Keratinocyte (primary cell): ENCODE measurements around the gene CHML. TPM values are rescaled to one million over a fixed set of nuclear protein-coding genes. Genes with fewer than 3 reads are reported as not detected.
A peak's percentile ranks its signal among the peaks of the same experiment; 100 is the strongest.

ENCODE experiments used
- DNase-seq: peaks from one replicate; pipeline ENCODE4 v3.0.0-alpha.2; 2011; ENCODE audit warnings: low read depth, missing footprints, low spot score
- FAIRE-seq: peaks from 2 replicates; lab custom pipeline; 2011; peaks lifted over from hg19 to GRCh38; lab: Jason Lieb, UNC
- H2AFZ ChIP-seq: 2 replicates; pipeline ENCODE4 v1.6.0; 2012; ENCODE audit warnings: low read length, control low read depth, inconsistent platforms; ENCODE audit not compliant: control insufficient read depth
- H3K27ac ChIP-seq: 2 replicates; pipeline ENCODE4 v1.5.1; 2011; ENCODE audit warnings: low read length; ENCODE audit not compliant: control insufficient read depth, insufficient read depth
- H3K27me3 ChIP-seq: 3 replicates; pipeline ENCODE4 v1.6.0; 2011; ENCODE audit warnings: low read length; ENCODE audit not compliant: control insufficient read depth, insufficient read depth; ENCODE audit errors: extremely low read depth
- H3K36me3 ChIP-seq, 2 experiments: 2 replicates in 1 of 2; 3 replicates in 1 of 2; pipeline ENCODE4 v1.5.1; 2011; ENCODE audit warnings: low read length in 2 of 2, mild to moderate bottlenecking in 1 of 2; ENCODE audit not compliant: control insufficient read depth in 2 of 2, insufficient read depth in 2 of 2; ENCODE audit errors: extremely low read depth in 1 of 2
- H3K4me1 ChIP-seq: 3 replicates; pipeline ENCODE4 v1.5.1; 2011; ENCODE audit warnings: low read length; ENCODE audit not compliant: control insufficient read depth, insufficient read depth; ENCODE audit errors: extremely low read depth
- H3K4me2 ChIP-seq: 3 replicates; pipeline ENCODE4 v1.6.0; 2011; ENCODE audit warnings: low read depth, low read length; ENCODE audit not compliant: control insufficient read depth, insufficient read depth; ENCODE audit errors: extremely low read depth
- H3K4me3 ChIP-seq, 3 experiments: fragments of 200-600 bp in 1 of 3; sonication (generic) in 1 of 3; 2 replicates in 2 of 3; 3 replicates in 1 of 3; pipeline ENCODE4 v1.5.1; 2011 to 2016; ENCODE audit warnings: low read length in 3 of 3, mild to moderate bottlenecking in 3 of 3, control low read depth in 2 of 3, inconsistent platforms in 1 of 3, low read depth in 1 of 3, mixed read lengths in 1 of 3, mixed run types in 1 of 3, moderate library complexity in 1 of 3; ENCODE audit not compliant: control insufficient read depth in 2 of 3, insufficient read depth in 2 of 3; ENCODE audit errors: extremely low read depth in 1 of 3
- H3K79me2 ChIP-seq: 2 replicates; pipeline ENCODE4 v1.6.0; 2012; ENCODE audit warnings: low read length; ENCODE audit not compliant: control insufficient read depth, insufficient read depth
- H3K9ac ChIP-seq: 3 replicates; pipeline ENCODE4 v1.6.0; 2011; ENCODE audit warnings: low read length; ENCODE audit not compliant: control insufficient read depth, insufficient read depth; ENCODE audit errors: extremely low read depth
- H3K9me1 ChIP-seq: 3 replicates; pipeline ENCODE4 v1.6.0; 2011; ENCODE audit warnings: low read length; ENCODE audit not compliant: control insufficient read depth, insufficient read depth; ENCODE audit errors: extremely low read depth
- H3K9me3 ChIP-seq: 2 replicates; pipeline ENCODE4 v1.5.1; 2012; ENCODE audit warnings: low read depth, low read length; ENCODE audit not compliant: control insufficient read depth
- H4K20me1 ChIP-seq: 3 replicates; pipeline ENCODE4 v1.6.0; 2011; ENCODE audit warnings: low read length; ENCODE audit not compliant: control insufficient read depth, insufficient read depth; ENCODE audit errors: extremely low read depth
- EZH2 ChIP-seq: IDR thresholded peaks from one replicate; pipeline ENCODE4 v1.6.1; 2012; ENCODE audit warnings: inconsistent platforms, mild to moderate bottlenecking, low read length, moderate library complexity
- dilution Hi-C: fragments of 300-500 bp; cut with MboI; formaldehyde crosslinking; loops from one replicate; pipeline ENCODE4 v1.7.0; 2020; ENCODE audit warnings: low sequenced_read_pairs; ENCODE audit not compliant: extremely low pct_ligation_motif_present
- polyA plus RNA-seq, 5 experiments: library from polyadenylated mRNA; depleted of rRNA in 3 of 5; stranded (reverse) in 3 of 5; stranded (forward) in 1 of 5; unstranded in 1 of 5; fragments of >200 nt; gene quantifications; 1 replicate in 1 of 5; 2 replicates in 3 of 5; 3 replicates in 1 of 5; pipeline versions ENCODE4 v1.2.1 to v1.2.3, GENCODE V29; 2011 to 2012; ENCODE audit warnings: missing spikeins in 2 of 5, low read depth in 1 of 5, low replicate concordance in 1 of 5
- TF ChIP-seq, protein P1 (sequence below), 3 experiments: IDR thresholded peaks in 1 of 3; conservative IDR thresholded peaks in 1 of 3; optimal IDR thresholded peaks in 1 of 3; 2 replicates in 2 of 3; 3 replicates in 1 of 3; pipeline versions ENCODE3 to v1.5.1; 2011; ENCODE audit warnings: low read length in 3 of 3, mild to moderate bottlenecking in 3 of 3, moderate library complexity in 2 of 3, control low read depth in 1 of 3, inconsistent platforms in 1 of 3; ENCODE audit not compliant: insufficient read depth in 2 of 3; ENCODE audit errors: extremely low read depth in 1 of 3

Gene CHML
- polyA plus RNA-seq, 1 donor (not counting 4 experiments of a cell fraction or from before 2014, with no cell fraction given) = 8.3 TPM

DNA sequence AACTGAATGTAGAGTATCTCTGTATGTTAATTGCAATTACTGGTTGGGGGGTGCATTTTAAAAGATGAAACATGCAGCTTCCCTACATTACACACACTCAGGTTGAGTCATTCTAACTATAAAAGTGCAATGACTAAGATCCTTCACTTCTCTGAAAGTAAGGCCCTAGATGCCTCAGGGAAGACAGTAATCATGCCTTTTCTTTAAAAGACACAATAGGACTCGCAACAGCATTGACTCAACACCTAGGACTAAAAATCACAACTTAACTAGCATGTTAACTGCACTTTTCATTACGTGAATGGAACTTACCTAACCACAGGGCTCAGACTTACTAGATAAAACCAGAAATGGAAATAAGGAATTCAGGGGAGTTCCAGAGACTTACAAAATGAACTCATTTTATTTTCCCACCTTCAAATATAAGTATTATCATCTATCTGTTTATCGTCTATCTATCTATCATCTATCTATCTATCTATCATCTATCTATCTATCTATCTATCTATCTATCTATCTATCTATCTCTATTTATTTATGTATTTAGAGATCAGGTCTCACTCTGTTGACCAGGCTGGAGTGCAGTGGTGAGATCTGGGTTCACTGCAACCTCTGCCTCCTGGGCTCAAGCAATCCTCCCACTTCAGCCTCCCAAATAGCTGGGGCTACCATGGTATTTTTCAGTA is 47.8 kb downstream of the CHML start:
- H3K9ac ChIP-seq = peak overlapping the region; percentile 75
- no peaks in the 10 kb centered on the region for H3K27me3 ChIP-seq
- H3K4me2 ChIP-seq = peak overlapping the region; percentile 53
- peaks cover 3 to 5% of the 10 kb centered on the region in 2 experiments for H3K36me3 ChIP-seq
- H3K79me2 ChIP-seq = no peaks in the 10 kb centered on the region
- H3K9me1 ChIP-seq = no peaks in the 10 kb centered on the region
- H3K27ac ChIP-seq = peak overlapping the region; percentile 97
- TF ChIP-seq EZH2 = no peak
- TF ChIP-seq, protein P1, sequence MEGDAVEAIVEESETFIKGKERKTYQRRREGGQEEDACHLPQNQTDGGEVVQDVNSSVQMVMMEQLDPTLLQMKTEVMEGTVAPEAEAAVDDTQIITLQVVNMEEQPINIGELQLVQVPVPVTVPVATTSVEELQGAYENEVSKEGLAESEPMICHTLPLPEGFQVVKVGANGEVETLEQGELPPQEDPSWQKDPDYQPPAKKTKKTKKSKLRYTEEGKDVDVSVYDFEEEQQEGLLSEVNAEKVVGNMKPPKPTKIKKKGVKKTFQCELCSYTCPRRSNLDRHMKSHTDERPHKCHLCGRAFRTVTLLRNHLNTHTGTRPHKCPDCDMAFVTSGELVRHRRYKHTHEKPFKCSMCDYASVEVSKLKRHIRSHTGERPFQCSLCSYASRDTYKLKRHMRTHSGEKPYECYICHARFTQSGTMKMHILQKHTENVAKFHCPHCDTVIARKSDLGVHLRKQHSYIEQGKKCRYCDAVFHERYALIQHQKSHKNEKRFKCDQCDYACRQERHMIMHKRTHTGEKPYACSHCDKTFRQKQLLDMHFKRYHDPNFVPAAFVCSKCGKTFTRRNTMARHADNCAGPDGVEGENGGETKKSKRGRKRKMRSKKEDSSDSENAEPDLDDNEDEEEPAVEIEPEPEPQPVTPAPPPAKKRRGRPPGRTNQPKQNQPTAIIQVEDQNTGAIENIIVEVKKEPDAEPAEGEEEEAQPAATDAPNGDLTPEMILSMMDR (optimal IDR thresholded peaks at IDR 0.05 in 1 of 3, IDR thresholded peaks at IDR 0.05 in 1 of 3, conservative IDR thresholded peaks at IDR 0.05 in 1 of 3; ENCODE audit: extremely low read depth in 1 of 3, insufficient read depth in 2 of 3, low read length in 3 of 3) = no peak
- H3K4me3 ChIP-seq = no peak overlapping the region
- dilution Hi-C loops = no loop called here
- no peaks in the 10 kb centered on the region for H4K20me1 ChIP-seq
- peaks cover 40% of the 10 kb centered on the region for H3K4me1 ChIP-seq
- no peak overlapping the region for H2AFZ ChIP-seq
- H3K9me3 ChIP-seq = no peaks in the 10 kb centered on the region
- DNase-seq = peak; percentile 88
- peak; percentile 95 for FAIRE-seq

DNA sequence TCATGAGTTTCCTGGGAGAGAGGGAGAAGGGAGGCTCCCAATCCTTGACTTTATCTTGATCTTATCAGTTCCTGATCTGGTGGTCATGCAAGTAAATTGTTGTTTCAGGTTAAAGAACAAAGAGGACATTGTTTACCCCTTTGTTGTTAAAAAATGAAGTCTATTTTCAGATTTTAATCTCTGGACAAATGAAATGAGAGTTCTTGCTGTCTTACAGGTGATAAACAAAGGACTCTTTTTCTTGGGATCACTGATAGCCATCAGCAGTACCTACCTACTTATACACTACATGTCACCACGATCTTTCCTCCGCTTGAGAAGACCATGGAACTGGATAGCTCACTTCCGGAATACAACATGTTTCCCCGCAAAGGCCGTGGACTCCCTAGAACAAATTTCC is 48.4 kb downstream of the CHML start:
- dilution Hi-C loops = no loop called here
- Histone ChIP-seq H3K27ac (peak overlapping the region; percentile 97), H4K20me1 (no peaks in the 10 kb centered on the region), H3K36me3 (peaks cover 3 to 5% of the 10 kb centered on the region in 2 experiments), H3K9me1 (no peaks in the 10 kb centered on the region), H3K27me3 (no peaks in the 10 kb centered on the region), H3K4me1 (peaks cover 40% of the 10 kb centered on the region), H2AFZ (no peak overlapping the region), H3K79me2 (no peaks in the 10 kb centered on the region), H3K4me3 (no peak overlapping the region), H3K4me2 (peak overlapping the region; percentile 53), H3K9me3 (no peaks in the 10 kb centered on the region), H3K9ac (peak overlapping the region; percentile 60)
- FAIRE-seq = no peak
- DNase-seq = no peak
- TF ChIP-seq EZH2 = no peak
- TF ChIP-seq, protein P1 (optimal IDR thresholded peaks at IDR 0.05 in 1 of 3, IDR thresholded peaks at IDR 0.05 in 1 of 3, conservative IDR thresholded peaks at IDR 0.05 in 1 of 3; ENCODE audit: extremely low read depth in 1 of 3, insufficient read depth in 2 of 3, low read length in 3 of 3) = no peak
